Measurements from ENCODE around the gene CACNA1C.

DNA sequence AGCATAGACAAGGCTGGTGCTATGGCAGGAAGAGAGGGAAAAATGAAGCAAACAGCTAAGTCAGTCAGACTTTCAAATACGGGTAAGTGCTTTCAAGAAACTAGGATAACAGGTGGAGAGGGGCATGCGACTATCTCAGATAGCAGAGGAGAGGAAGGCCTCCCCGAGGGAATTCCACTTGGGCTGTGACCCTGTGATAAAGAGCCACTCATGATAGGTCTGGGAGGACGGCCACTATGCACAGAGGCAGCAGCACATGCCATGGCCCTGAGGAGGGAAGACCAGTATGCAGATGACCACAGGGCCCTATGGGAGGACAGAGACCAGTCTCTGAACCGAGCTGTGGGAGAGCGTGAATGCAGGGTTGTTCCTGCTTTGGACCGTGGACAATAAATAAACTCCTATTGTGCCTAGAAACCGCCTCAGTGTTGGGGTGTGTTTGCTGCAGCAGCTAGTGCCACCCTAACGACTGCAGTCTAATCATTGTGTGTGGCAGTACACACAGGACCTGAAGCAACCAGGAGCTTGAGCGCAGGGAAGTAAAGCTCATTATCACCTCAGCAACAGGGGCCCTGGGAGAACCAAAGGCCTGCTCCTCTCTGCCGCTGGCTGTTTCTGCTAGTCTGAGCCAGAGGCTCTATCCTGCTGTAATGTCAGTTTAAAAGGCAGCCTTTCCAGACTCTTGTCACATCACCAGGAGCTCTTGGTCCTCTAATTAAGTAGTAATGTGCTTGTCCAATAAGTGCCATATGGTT, 119.1 kb downstream of the CACNA1C start:
- TF ChIP-seq, protein P1, sequence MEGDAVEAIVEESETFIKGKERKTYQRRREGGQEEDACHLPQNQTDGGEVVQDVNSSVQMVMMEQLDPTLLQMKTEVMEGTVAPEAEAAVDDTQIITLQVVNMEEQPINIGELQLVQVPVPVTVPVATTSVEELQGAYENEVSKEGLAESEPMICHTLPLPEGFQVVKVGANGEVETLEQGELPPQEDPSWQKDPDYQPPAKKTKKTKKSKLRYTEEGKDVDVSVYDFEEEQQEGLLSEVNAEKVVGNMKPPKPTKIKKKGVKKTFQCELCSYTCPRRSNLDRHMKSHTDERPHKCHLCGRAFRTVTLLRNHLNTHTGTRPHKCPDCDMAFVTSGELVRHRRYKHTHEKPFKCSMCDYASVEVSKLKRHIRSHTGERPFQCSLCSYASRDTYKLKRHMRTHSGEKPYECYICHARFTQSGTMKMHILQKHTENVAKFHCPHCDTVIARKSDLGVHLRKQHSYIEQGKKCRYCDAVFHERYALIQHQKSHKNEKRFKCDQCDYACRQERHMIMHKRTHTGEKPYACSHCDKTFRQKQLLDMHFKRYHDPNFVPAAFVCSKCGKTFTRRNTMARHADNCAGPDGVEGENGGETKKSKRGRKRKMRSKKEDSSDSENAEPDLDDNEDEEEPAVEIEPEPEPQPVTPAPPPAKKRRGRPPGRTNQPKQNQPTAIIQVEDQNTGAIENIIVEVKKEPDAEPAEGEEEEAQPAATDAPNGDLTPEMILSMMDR (IDR thresholded peaks at IDR 0.05) = no peak
- TF ChIP-seq POLR2A (IDR thresholded peaks at IDR 0.05) = no peak
